Endodermal cell (in vitro differentiated cells): ENCODE results near the gene PSMG4. TPM values are rescaled to one million over a fixed set of nuclear protein-coding genes. Genes with fewer than 3 reads are reported as not detected.
"Not testable (repeated sequence)": the region's sequence is repeated elsewhere in the genome, so short reads cannot be mapped to it uniquely, and the experiment has no call there.

Experiments used
- DNase-seq: peaks from one replicate; pipeline ENCODE4 v3.0.0-alpha.2; 2017
- H3K27ac ChIP-seq: 2 replicates; pipeline ENCODE4 v1.5.1; 2013; ENCODE audit warnings: mild to moderate bottlenecking, low read depth, low read length, moderate library complexity
- H3K27me3 ChIP-seq: 2 replicates; pipeline ENCODE4 v1.6.1; 2013; ENCODE audit warnings: mild to moderate bottlenecking, low read length, moderate library complexity; ENCODE audit not compliant: insufficient read depth, control insufficient read depth, poor library complexity, severe bottlenecking
- H3K36me3 ChIP-seq: 2 replicates; pipeline ENCODE4 v1.7.0; 2013; ENCODE audit warnings: mild to moderate bottlenecking, low read length, moderate library complexity; ENCODE audit not compliant: control insufficient read depth, insufficient read depth
- H3K4me1 ChIP-seq: one replicate; pipeline ENCODE4 v1.7.0; 2013; ENCODE audit warnings: low read length; ENCODE audit not compliant: control insufficient read depth, insufficient read depth
- H3K4me3 ChIP-seq: 2 replicates; pipeline ENCODE4 v1.5.1; 2013; ENCODE audit warnings: mild to moderate bottlenecking, low read length, moderate library complexity
- H3K9ac ChIP-seq: 2 replicates; pipeline ENCODE4 v1.6.1; 2013; ENCODE audit warnings: mild to moderate bottlenecking, low read length, moderate library complexity; ENCODE audit not compliant: poor library complexity, severe bottlenecking; ENCODE audit errors: extremely low read depth
- H3K9me3 ChIP-seq: 2 replicates; pipeline ENCODE4 v1.6.1; 2013; ENCODE audit warnings: mild to moderate bottlenecking, low read length, moderate library complexity; ENCODE audit not compliant: control insufficient read depth
- H3K27ac Mint-ChIP-seq: 2 replicates; pipeline ENCODE4 v1.8.0; 2020; ENCODE audit warnings: mixed read lengths
- H3K27me3 Mint-ChIP-seq: 2 replicates; pipeline ENCODE4 v1.8.0; 2021; ENCODE audit warnings: mild to moderate bottlenecking, mixed read lengths; ENCODE audit not compliant: insufficient read depth
- H3K36me3 Mint-ChIP-seq: 2 replicates; pipeline ENCODE4 v1.8.0; 2020; ENCODE audit warnings: low read depth, mixed read lengths
- H3K4me1 Mint-ChIP-seq: 2 replicates; pipeline ENCODE4 v1.8.0; 2020; ENCODE audit warnings: mixed read lengths
- H3K4me3 Mint-ChIP-seq: 2 replicates; pipeline ENCODE4 v1.8.0; 2020; ENCODE audit warnings: mild to moderate bottlenecking, moderate library complexity, mixed read lengths
- H3K9me3 Mint-ChIP-seq: 2 replicates; pipeline ENCODE4 v1.8.0; 2020; ENCODE audit warnings: mild to moderate bottlenecking, mixed read lengths
- CTCF ChIP-seq: fragments of 200-600 bp; sonication (generic); conservative IDR thresholded peaks from 2 replicates; pipeline ENCODE4 v1.5.0; 2021; ENCODE audit warnings: antibody characterized with exemption, mild to moderate bottlenecking
- WGBS, 2 experiments: methylation state at CpG; one replicate each; pipeline versions ENCODE4 v1.1.5 to v1.1.7; 2013; ENCODE audit warnings: missing lambda C conversion rate in 2 of 2, mixed read lengths in 1 of 2; ENCODE audit not compliant: insufficient coverage in 1 of 2, insufficient read length in 1 of 2; 5-methylcytosine and 5-hydroxymethylcytosine counted together
- total RNA-seq, 2 donors: library from RNA; stranded (reverse); fragmentation: NEBNext Ultra II Directional in 1 of 2; extraction: Animal tissue kit (Norgen Biotek cat#: 25700) in 1 of 2; gene quantifications; 2 replicates in 1 of 2; 3 replicates in 1 of 2; pipeline ENCODE4 v1.2.1, GENCODE V29; 2021

PSMG4 gene
- total RNA-seq, 2 donors from 2014 or later, result 16.0 to 21.5 TPM

DNA sequence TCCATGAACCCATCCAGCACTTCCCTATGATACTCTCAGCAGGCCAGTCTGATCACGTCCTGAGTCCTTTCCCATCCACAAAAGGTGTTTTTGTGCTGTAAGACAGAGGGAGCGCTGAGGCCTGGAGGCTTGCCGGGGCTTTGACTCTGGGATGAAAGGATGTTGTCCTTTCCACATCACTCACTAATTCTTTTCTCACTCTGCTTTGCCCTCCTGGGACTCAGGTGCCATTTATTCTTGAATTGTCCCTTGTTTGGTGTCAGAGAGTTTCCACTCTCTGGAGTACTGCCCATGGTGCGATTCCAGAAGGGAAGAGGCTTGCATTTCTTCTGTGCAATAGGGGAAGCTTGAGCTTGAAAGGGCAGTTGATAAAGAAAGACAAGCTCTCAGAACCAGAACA is 16.0 kb upstream of the PSMG4 start:
- Mint-ChIP-seq H3K27ac (no peak overlapping the region), H3K36me3 (no peaks in the 10 kb centered on the region), H3K4me3 (no peak overlapping the region), H3K4me1 (peaks cover 6% of the 10 kb centered on the region), H3K27me3 (peaks cover 23% of the 10 kb centered on the region), H3K9me3 (no peaks in the 10 kb centered on the region)
- TF ChIP-seq CTCF, result no peak
- no peaks in the 10 kb centered on the region for H3K4me1 ChIP-seq
- no peak for DNase-seq
- no peak overlapping the region for H3K27ac ChIP-seq
- H3K9me3 ChIP-seq, result no peaks in the 10 kb centered on the region
- WGBS, 2 experiments, result 86 to 92% methylated on average over 3 to 4 of the region's 4 CpGs
- no peaks in the 10 kb centered on the region for H3K36me3 ChIP-seq
- H3K4me3 ChIP-seq, result no peak overlapping the region
- no peak overlapping the region for H3K9ac ChIP-seq
- H3K27me3 ChIP-seq, result no peaks in the 10 kb centered on the region

DNA sequence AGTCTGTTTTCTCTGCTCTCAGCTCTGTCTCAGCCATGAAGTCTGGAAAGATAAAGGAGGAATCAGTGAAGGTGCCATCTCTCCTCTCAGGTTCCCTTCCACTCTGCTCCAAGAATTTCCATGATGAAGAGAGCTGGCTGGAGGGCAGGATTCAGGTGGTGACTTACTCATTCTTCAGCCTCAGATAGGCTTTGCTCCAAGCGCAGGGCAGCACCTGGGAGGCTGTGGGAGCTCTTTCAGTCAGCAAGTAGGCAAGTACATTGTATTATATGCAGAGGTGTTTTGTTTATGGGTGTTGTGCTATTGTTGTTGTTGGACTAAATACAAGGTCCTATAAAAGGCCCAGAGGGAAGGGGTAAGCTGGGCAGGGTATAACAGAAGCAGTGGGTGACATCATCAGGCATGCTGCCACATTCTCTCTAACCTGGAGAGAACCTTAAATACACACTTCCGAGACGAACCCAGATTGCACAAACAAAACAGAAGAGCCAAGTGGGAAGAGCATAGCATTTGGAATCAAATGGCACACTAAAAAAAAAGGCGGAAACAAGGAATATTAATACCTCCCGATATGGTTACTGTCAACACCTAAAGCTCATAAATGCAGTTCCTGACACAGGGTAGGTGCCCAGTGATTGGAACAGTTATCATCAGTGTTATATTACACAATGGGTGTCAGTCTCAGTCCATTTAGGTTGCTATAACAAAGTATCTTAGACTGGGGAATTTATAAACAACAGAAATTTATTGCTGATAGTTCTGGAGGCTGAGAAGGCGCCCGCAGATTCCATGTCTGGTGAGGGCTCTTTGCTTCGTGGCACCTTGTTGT is 14.5 kb upstream of the PSMG4 start:
- no peak for DNase-seq
- H3K4me3 Mint-ChIP-seq, result no peak overlapping the region
- no peaks in the 10 kb centered on the region for H3K9me3 Mint-ChIP-seq
- H3K9me3 ChIP-seq, result no peaks in the 10 kb centered on the region
- H3K27ac ChIP-seq, result no peak overlapping the region
- peaks cover 1% of the 10 kb centered on the region for H3K27me3 ChIP-seq
- H3K9ac ChIP-seq, result no peak overlapping the region
- no peaks in the 10 kb centered on the region for H3K36me3 Mint-ChIP-seq
- no peak overlapping the region for H3K27ac Mint-ChIP-seq
- 90 to 95% methylated on average over 5 to 8 of the region's 8 CpGs for WGBS, 2 experiments
- H3K4me1 ChIP-seq, result no peaks in the 10 kb centered on the region
- peaks cover 14% of the 10 kb centered on the region for H3K4me1 Mint-ChIP-seq
- peaks cover 30% of the 10 kb centered on the region for H3K27me3 Mint-ChIP-seq
- H3K36me3 ChIP-seq, result no peaks in the 10 kb centered on the region
- no peak overlapping the region for H3K4me3 ChIP-seq
- TF ChIP-seq CTCF, result no peak

DNA sequence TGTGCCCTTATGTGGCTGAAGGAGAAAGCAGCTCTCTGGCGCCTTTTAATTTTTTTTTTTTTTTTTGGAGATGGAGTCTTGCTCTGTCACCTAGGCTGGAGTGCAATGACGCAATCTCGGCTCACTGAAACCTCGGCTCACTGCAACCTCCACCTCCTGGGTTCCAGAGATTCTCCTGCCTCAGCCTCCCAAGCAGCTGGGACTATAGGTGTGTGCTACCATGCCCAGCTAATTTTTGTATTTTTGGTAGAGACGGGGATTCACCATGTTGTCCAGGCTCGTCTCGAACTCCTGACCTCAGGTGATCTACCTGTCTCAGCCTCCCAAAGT is 13.9 kb upstream of the PSMG4 start:
- H3K36me3 ChIP-seq, H3K27me3 ChIP-seq, H3K27ac ChIP-seq, H3K9ac ChIP-seq, H3K4me3 ChIP-seq, H3K4me3 Mint-ChIP-seq, H3K9me3 Mint-ChIP-seq, DNase-seq, H3K9me3 ChIP-seq, H3K27ac Mint-ChIP-seq, H3K36me3 Mint-ChIP-seq, H3K4me1 ChIP-seq: not testable (repeated sequence)
- peaks cover 14% of the 10 kb centered on the region for H3K4me1 Mint-ChIP-seq
- 92 to 98% methylated on average over 6 to 7 of the region's 7 CpGs for WGBS, 2 experiments
- peaks cover 33% of the 10 kb centered on the region for H3K27me3 Mint-ChIP-seq

DNA sequence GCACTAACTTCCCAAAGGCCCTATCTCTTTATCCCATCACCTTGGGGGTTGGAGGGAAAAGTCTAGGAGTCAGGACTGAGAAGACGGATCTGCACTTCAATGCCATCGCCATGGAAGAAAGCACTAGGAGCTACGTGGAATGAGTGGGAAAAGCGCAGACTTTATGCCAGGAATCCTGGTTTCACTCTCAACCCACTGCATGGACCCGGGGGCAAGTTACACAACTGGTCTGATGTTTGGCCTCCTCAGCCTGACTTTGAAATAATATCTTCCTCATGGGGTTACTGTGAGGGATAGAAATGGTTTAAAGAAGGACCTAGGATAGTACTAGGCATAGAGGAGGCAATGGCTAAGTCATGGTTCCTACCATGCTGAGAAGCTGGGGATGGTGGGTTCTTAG is 13.5 kb upstream of the PSMG4 start:
- peaks cover 14% of the 10 kb centered on the region for H3K4me1 Mint-ChIP-seq
- WGBS, 2 experiments, result 93 to 97% methylated on average over 5 of the region's 5 CpGs

More for the DNA sequence above, 13.5 kb upstream of the PSMG4 start:
- no peak overlapping the region for H3K27ac Mint-ChIP-seq
- peaks cover 7% of the 10 kb centered on the region for H3K4me1 ChIP-seq
- no peaks in the 10 kb centered on the region for H3K9me3 Mint-ChIP-seq
- H3K27me3 ChIP-seq, result peaks cover 11% of the 10 kb centered on the region
- no peaks in the 10 kb centered on the region for H3K36me3 Mint-ChIP-seq
- no peak for DNase-seq
- no peak for TF ChIP-seq CTCF
- H3K9me3 ChIP-seq, result no peaks in the 10 kb centered on the region
- H3K4me3 Mint-ChIP-seq, result no peak overlapping the region
- H3K27ac ChIP-seq, result no peak overlapping the region
- no peak overlapping the region for H3K4me3 ChIP-seq
- H3K27me3 Mint-ChIP-seq, result peaks cover 35% of the 10 kb centered on the region
- H3K36me3 ChIP-seq, result no peaks in the 10 kb centered on the region
- no peak overlapping the region for H3K9ac ChIP-seq
